ENCODE measurements around the gene MIEN1.
A peak's percentile ranks its signal among the peaks of the same experiment; 100 is the strongest.
"Not testable (repeated sequence)": the region's sequence is repeated elsewhere in the genome, so short reads cannot be mapped to it uniquely, and the experiment has no call there.

The MIEN1 gene

GRCh38 chr17:39738983-39739884, 8.9 kb upstream of the MIEN1 start:
- peak; percentile 93 for DNase-seq

GRCh38 chr17:39738568-39738901, 8.2 kb upstream of the MIEN1 start:
- DNase-seq = peak; percentile 87

- DNase-seq = peak; percentile 84
Observed at GRCh38 chr17:39737760-39738567, 7.6 kb upstream of the MIEN1 start, which contains the start of gene GRB7. Gene GRB7, plus strand, starts transcription at chr17:39737938. Its CDS starts 4,364 bp downstream, at chr17:39742302.

GRCh38 chr17:39737206-39737759, 7.0 kb upstream of the MIEN1 start:
- no peak for DNase-seq

DNA sequence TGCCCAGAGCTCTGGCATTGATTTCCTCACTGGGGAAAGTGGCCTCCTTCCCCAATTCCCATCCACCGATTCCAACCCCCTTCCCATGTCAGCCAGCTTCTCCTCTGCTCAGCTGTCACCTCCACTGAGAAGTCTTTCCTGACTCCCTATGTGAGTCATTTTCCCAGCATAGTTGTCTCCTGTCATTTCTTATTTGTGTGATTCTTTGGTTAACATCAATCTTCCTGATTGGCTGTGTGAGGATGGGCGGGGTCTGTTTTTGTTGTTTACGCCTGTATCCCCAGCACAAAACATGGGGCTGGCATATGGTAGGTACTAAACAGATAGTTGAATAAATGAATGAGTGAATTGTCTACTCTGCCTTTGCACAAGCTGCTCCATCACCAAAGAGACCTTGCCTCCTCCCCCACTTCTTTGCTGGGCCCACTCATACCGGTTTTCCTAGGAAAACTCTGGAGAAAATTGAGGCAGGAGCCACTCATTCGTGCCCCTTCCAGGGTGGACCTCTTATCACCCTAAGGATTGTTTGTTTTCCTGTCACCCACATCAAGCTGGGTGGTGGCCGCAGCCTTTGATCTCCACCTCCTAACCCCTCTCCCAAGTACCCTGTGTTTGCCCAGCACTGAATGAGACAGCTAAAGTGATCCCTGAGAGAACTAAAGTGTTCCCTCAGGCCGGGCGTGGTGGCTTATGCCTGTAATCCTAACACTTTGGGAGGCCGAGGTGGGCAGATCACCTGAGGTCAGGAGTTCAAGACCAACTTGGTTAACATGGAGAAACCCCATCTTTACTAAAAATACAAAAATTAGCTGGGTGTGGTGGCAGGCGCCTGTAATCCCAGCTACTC, 6.2 kb upstream of the MIEN1 start:
- peak; percentile 57 for DNase-seq

DNA sequence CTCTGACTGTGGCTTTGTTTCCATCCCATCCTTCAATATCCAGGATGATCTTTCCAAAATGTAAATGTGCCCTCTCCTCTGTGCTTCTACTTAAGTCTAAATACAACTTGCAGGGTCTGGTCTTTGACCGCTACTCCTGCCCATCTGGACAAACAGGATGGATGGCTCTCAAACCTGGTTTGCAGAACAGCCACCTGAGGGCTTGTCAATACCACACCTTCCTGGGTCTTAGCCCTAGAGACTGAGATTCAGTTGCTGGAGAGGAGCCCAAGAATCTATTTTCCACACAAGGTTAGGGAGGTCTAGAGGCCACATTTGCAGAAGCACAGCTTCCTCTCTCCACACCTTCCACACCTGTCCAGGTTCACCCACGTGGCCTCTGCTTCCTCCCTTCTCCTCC, 5.5 kb upstream of the MIEN1 start:
- peak; percentile 69 for DNase-seq

- no peak for DNase-seq
Observed at GRCh38 chr17:39732586-39732985, 2.3 kb upstream of the MIEN1 start.

- DNase-seq = no peak
Observed at GRCh38 chr17:39729280-39729851, 966 bp downstream of the MIEN1 start.

GRCh38 chr17:39727556-39727955, 2.8 kb downstream of the MIEN1 start:
- no peak for DNase-seq

DNA sequence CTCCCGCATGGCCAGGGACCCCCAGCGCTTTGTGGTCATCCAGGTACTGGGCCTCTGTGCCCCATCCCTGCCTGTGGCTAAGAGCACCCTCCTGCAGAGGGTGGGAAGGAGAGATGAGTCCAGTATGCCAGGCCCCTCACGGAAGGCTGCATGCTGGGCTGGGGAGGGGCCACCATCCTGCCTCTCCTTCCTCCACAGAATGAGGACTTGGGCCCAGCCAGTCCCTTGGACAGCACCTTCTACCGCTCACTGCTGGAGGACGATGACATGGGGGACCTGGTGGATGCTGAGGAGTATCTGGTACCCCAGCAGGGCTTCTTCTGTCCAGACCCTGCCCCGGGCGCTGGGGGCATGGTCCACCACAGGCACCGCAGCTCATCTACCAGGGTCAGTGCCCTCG, 3.7 kb downstream of the MIEN1 start:
- DNase-seq = no peak

DNA sequence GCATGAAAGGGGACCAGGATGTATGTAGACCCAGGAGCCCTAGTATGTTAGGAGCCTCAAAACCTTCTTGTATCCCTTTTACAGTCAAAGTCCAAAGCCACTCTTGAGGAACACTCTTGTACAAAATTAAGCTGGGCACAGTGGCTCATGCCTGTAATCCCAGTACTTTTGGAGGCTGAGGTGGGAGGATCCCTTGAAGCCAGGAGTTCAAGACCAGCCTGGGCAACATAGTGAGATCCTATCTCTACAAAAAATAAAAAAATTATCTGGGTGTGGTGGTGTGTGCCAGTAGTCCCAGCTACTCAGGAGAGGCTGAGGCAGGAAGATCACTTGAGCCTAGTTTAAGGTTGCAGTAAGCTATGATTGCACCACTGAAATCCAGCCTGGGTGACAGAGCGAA, 4.4 kb downstream of the MIEN1 start:
- not testable (repeated sequence) for DNase-seq

- DNase-seq = no peak
Observed at GRCh38 chr17:39724731-39725130, 5.6 kb downstream of the MIEN1 start.

- no peak for DNase-seq
Observed at GRCh38 chr17:39722965-39723848, 7.1 kb downstream of the MIEN1 start.

DNA sequence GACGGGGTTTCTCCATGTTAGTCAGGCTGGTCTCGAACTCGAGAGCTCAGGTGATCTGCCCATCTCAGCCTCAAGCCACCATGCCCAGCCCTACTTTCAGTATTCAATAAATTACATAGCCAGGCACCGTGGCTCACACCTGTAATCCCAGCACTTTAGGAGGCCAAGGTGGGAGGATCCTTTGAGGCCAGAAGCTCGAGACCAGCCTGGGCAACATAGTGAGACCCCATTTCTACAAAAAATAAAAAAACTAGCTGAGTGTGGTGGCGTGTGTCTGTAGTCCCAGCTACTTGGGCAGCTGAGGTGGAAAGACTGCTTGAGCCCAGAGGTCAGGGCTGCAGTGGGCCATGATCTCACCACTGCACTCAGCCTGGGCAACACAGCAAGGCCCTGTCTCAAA, 8.2 kb downstream of the MIEN1 start:
- DNase-seq = no peak

GRCh38 chr17:39719563-39720355, 10.6 kb downstream of the MIEN1 start:
- DNase-seq = no peak

- no peak for DNase-seq
Observed at GRCh38 chr17:39717660-39718059, 12.7 kb downstream of the MIEN1 start.

- no peak for DNase-seq
Observed at GRCh38 chr17:39716879-39717536, 13.3 kb downstream of the MIEN1 start.

DNA sequence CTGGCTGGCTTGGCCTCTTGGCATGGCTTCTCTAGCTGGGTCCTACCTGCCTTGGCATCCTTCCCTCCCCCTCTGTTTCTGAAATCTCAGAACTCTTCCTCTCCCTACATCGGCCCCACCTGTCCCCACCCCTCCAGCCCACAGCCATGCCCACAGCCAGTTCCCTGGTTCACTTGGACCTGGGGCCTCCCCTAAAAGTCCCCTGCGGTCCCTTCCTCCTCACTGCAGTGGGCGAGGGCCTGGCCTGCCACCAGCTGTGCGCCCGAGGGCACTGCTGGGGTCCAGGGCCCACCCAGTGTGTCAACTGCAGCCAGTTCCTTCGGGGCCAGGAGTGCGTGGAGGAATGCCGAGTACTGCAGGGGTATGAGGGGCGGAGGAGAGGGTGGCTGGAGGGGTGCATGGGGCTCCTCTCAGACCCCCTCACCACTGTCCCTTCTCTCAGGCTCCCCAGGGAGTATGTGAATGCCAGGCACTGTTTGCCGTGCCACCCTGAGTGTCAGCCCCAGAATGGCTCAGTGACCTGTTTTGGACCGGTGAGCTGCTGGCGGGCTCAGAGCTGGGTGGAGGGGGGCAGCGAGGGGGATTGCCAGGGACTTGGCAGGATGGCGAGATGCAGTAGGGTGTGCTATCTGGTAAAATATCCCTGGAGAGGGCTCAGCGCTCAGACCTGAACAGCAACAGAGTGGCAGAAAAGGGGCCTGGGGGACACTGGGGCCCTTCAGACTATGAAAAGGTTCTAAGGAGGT, 14.1 kb downstream of the MIEN1 start:
- no peak for DNase-seq

All from islet precursor cell (in vitro differentiated cells).